HL-60 (cell line): ENCODE results near the gene TRAF7.

ENCODE experiments used
- GABPA ChIP-seq: IDR thresholded peaks from 2 replicates; pipeline ENCODE4 v1.6.1; 2012; ENCODE audit warnings: low read depth
- POLR2AphosphoS5 ChIP-seq: IDR thresholded peaks from 2 replicates; pipeline ENCODE4 v1.6.1; 2012; ENCODE audit warnings: low read depth
- SPI1 ChIP-seq: IDR thresholded peaks from 2 replicates; pipeline ENCODE4 v1.6.1; 2012; ENCODE audit warnings: low read depth, mild to moderate bottlenecking, borderline replicate concordance
- TF ChIP-seq, protein P1 (sequence below): IDR thresholded peaks from one replicate; pipeline ENCODE4 v1.5.1; 2011; ENCODE audit warnings: low read length, control low read depth, inconsistent platforms; ENCODE audit not compliant: insufficient read depth
- TF ChIP-seq, protein P2 (sequence below): IDR thresholded peaks from 2 replicates; pipeline ENCODE4 v1.6.1; 2012; ENCODE audit warnings: low read depth; ENCODE audit not compliant: insufficient replicate concordance

DNA sequence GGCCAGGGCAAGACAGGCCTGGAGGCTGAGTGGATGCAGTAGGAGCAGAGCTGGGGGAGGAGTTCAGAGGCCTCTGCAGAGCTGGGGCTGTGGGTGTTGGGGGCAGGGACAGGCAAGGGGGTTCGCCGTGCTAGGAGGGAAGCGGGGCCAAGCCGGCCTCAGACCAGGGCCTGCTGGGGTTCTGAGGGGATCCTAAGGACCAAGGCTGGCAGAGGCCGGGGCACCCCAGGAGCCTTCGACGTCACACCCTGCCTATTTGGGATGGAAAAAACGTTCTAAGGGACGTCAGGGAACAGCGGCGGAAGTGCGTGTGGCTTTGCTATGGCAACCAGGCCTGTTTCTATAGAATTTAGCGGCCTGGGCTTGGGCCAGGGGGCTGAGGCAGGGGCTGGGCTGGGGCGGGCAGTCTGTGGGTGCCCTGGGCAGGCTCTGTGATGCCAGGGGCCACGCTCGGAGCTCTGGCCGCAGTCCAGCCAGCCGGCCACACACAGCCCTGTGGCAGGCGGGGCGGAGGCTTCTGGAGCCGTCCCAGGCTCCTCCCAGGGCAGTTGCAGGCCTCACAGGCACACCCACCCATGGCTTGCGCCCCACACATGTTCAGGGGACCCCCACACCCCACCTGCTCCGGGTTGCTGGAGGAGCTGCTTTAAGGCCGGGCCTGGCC lies 3.7 kb downstream of the TRAF7 start:
- TF ChIP-seq, protein P1, sequence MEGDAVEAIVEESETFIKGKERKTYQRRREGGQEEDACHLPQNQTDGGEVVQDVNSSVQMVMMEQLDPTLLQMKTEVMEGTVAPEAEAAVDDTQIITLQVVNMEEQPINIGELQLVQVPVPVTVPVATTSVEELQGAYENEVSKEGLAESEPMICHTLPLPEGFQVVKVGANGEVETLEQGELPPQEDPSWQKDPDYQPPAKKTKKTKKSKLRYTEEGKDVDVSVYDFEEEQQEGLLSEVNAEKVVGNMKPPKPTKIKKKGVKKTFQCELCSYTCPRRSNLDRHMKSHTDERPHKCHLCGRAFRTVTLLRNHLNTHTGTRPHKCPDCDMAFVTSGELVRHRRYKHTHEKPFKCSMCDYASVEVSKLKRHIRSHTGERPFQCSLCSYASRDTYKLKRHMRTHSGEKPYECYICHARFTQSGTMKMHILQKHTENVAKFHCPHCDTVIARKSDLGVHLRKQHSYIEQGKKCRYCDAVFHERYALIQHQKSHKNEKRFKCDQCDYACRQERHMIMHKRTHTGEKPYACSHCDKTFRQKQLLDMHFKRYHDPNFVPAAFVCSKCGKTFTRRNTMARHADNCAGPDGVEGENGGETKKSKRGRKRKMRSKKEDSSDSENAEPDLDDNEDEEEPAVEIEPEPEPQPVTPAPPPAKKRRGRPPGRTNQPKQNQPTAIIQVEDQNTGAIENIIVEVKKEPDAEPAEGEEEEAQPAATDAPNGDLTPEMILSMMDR, result no peak
- no peak for TF ChIP-seq POLR2AphosphoS5
- TF ChIP-seq, protein P2, sequence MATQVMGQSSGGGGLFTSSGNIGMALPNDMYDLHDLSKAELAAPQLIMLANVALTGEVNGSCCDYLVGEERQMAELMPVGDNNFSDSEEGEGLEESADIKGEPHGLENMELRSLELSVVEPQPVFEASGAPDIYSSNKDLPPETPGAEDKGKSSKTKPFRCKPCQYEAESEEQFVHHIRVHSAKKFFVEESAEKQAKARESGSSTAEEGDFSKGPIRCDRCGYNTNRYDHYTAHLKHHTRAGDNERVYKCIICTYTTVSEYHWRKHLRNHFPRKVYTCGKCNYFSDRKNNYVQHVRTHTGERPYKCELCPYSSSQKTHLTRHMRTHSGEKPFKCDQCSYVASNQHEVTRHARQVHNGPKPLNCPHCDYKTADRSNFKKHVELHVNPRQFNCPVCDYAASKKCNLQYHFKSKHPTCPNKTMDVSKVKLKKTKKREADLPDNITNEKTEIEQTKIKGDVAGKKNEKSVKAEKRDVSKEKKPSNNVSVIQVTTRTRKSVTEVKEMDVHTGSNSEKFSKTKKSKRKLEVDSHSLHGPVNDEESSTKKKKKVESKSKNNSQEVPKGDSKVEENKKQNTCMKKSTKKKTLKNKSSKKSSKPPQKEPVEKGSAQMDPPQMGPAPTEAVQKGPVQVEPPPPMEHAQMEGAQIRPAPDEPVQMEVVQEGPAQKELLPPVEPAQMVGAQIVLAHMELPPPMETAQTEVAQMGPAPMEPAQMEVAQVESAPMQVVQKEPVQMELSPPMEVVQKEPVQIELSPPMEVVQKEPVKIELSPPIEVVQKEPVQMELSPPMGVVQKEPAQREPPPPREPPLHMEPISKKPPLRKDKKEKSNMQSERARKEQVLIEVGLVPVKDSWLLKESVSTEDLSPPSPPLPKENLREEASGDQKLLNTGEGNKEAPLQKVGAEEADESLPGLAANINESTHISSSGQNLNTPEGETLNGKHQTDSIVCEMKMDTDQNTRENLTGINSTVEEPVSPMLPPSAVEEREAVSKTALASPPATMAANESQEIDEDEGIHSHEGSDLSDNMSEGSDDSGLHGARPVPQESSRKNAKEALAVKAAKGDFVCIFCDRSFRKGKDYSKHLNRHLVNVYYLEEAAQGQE, result no peak
- no peak for TF ChIP-seq GABPA
- no peak for TF ChIP-seq SPI1
